DMS 273 treated with DMSO at 0.1 percent for 48 hours (cell line): ENCODE results near the gene GMEB2.
"Not testable (repeated sequence)": the region's sequence is repeated elsewhere in the genome, so short reads cannot be mapped to it uniquely, and the experiment has no call there.

Source experiments
- DNase-seq: peaks from one replicate; lab custom pipeline; 2025; lab: John Stamatoyannopoulos, UW

The GMEB2 gene

GRCh38 chr20:63613863-63614594 is 12.9 kb downstream of the GMEB2 start:
- DNase-seq: not testable (repeated sequence)

GRCh38 chr20:63612276-63612931 is 14.5 kb downstream of the GMEB2 start:
- no peak for DNase-seq

DNA sequence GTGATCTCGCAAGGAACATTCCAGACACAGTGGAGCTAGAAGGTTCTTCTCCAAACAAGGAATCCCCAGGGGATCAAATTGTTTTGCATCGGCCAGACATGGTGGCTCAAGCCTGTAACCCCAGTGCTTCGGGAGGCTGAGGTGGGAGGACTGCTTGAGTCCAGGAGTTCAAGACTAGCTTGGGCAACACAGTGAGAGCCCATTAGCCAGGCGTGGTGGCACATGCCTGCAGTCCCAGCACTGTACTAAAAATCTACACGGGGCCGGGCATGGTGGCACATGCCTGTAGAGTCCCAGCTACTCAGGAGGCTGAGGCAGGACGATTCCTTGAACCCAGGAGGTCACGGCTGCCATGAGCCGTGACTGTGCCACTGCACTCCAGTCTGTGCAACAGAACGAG is 15.3 kb downstream of the GMEB2 start:
- DNase-seq: no peak

DNA sequence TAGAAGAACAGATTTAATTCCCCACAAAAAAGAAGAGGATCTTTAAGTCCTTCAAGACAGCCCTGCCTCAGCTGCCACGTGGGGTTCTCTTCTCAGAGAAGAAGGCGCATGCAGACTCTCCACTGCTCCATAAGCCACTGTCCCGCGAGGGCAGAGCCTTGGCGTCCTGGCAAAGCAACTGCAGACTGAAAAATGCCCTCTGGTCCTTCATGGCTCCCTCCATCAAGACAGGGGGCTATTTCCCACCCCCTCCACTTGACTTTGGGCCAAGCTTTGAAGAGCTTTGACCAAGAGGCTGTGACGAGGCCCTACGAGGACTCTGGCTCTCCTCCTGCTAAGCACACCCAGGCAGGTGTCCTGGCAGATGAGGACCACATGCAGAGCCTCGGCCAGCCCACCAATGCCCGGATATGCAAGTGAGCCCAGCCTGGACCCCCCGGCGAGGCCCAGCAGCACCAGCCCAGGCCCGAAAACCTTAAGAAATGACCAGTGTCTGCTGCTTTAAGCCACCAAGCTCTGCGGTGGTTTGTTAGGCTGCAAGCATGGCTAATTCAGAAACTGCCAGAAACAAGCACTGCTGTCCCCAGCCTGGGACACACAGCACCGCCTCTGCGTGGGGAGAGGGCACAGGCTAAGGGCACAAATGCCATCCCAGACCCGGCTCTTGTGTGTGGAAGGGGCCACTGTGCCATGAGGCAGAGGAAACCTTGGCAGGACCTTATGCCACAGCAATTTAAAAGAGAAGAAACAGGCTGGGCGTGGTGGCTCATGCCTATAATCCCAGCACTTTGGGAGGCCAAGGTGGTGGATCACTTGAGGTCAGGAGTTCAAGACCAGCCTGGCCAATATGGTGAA is 16.1 kb downstream of the GMEB2 start:
- no peak for DNase-seq

DNA sequence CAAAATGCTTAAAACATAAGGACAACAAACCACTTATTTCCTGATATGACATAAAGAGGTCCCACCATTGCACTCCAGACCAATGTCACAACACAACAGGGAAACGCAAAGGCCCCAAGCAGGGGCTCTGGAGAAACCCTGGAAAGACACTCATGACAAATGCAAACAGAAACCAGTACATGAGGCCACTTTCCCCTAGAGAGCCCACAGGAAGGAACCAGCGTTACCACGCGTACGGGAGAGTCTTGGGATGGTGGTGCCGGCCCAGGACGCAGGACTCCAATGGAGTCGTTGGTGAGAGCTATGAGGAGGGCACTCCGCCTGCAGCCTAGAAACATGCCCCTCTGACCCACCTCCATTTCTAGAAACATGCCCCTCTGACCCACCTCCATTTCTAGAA is 20.2 kb downstream of the GMEB2 start:
- no peak for DNase-seq

DNA sequence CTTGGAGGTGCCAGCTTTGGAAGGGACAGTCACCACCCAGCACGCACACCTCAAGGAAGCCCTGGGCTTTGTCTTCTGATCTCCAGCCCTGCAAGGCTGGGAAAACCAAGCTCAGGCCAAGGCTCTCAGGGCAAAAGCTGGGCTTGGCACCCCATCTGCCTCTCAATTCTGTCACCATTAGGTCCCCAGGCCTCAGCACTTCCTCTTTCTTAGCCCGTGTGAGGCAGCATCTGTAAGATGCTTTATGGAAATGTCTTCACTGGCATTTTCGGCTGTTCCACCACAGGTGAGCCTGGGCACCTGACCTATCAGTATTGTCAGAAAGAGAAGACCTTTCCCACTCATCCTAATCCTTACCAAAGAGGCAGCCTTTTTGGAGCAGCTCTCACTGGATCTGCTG is 24.6 kb downstream of the GMEB2 start:
- no peak for DNase-seq

GRCh38 chr20:63601679-63602078 is 25.2 kb downstream of the GMEB2 start:
- not testable (repeated sequence) for DNase-seq

- DNase-seq: no peak
These were observed 27.4 kb downstream of the GMEB2 start for GRCh38 chr20:63599396-63600050.

DNA sequence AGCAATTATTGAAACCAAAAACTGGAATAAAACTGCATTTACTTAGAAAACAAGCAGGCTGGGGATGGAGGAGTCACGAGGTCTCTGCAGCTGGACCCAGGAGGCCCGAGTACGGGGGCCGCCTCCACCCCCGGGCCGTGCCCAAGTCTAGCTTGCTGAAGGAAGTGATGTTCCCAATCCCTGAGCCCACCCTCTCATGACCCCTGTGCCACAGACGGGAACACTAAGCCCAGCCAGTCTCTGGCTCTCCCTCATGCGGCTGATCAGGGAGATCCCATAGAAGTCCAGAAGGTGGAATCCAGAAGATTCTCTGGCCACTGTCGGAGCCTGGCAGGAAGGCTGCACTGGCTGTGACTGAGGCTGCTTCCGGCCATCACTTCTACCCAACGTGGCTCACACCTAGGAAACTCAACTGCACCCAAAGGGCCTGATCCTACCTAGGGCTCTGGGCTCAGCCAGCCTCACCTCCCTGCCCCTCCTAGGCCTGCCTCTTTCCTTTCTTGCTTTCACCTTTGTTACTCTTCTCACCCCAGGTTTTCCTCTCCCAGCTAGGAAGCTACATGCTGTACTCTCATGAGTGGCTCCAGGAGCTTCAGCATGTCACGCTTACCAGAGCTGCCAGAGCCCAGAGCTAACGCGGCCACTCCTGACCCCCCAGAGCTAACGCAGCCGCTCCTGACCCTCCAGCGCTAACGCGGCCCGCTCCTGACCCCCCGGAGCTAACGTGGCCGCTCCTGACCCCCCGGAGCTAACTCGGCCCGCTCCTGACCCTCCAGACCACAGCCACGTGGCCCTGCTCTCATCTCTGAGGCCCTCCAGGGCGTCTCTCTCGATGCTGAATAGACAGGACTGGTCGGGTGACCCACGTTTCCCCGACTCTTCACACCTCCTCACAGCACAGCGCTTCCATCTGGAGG is 28.2 kb downstream of the GMEB2 start:
- no peak for DNase-seq

GRCh38 chr20:63597651-63598478 is 29.0 kb downstream of the GMEB2 start:
- no peak for DNase-seq

GRCh38 chr20:63596423-63596822 is 30.5 kb downstream of the GMEB2 start:
- DNase-seq: no peak

DNA sequence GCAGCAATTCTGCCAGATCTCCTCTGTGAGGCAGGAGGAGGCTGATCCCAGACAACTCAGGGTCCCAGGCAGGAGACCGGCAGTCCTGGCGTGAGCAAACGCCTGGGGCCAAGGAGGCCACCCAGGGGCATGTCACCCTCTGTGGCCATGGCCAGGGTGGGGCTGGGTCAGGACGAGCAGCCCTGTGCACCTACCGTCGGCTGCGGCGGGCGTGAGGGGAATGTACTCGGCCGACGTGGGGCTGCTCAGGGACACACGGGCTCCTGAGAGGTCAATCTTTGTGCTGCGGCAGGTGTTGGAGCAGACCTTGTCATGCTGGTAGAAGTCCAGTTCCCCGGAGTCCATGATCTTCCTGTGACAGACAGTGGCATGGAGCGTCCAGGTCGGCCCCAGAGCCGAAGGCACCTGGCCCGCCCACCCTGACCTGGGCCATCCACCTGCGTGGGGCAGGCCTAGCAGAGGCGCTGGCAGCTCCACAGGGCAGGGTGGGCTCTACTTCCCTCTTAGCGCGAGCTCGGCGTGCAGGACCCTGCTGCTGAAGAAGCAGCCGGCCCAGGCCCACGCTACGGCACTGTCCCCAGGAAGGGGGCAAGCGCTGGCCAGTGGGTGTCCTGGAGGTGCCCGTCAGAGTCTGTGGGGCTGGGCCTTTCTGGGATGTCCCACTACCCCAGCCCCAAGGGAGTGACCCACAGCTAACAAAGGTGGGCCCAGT is 31.3 kb downstream of the GMEB2 start:
- DNase-seq: no peak

GRCh38 chr20:63594043-63594561 is 32.8 kb downstream of the GMEB2 start:
- DNase-seq: no peak

GRCh38 chr20:63592661-63593060 is 34.2 kb downstream of the GMEB2 start:
- no peak for DNase-seq

GRCh38 chr20:63591786-63592355 is 35.0 kb downstream of the GMEB2 start:
- no peak for DNase-seq

GRCh38 chr20:63591147-63591533 is 35.8 kb downstream of the GMEB2 start:
- DNase-seq: no peak

DNA sequence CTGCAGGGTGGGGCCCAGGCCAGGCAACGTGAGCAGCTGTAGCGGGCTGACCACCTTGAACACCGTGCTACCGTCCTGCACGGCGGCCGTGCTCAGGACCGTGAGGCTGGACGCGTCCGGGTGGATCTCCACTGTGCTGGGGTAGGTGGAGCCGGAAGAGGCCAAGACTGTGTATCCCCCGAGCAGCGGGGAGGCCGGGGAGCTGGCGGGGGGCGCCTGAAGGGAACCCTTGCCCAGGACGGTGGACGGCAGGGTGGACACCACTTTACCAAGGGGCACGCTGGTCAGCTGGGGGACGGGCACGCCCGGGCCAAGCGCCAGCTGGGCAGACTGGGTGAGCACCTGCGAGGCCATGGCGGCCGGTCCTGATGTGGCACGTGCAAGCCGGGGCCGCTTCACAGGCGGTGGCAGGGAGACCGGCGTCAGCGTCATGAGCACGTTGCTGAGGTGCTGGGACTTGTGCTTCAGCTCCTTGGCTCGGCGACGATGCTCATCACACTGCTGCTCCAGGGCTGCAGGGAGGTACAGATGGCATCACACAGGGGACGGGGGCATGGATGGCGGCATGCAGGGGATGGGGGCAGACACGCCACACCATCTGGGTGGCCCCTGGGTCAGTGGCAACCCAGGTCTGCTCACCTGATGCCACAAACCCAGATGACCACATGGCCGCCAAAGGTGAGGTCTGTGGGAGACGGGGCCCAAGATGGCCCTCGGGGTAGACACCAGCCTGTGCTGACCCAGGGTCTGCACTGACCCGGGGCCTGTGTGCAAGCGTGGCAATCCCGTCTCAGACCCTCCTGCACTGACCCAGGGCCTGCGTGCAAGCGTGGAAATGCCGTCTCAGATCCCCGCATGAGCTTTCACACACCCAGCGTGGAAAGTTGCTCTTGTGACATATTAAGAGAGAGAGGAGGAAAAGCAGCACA is 36.4 kb downstream of the GMEB2 start:
- DNase-seq: no peak
